Trophoblast cell (in vitro differentiated cells and primary cell): ENCODE measurements around the gene CDPF1. TPM values are rescaled to one million over a fixed set of nuclear protein-coding genes. Genes with fewer than 3 reads are reported as not detected.

Source experiments
- DNase-seq, 2 donors: peaks; one replicate each; pipeline ENCODE4 v3.0.0-alpha.2; 2016
- H2AFZ ChIP-seq: 2 replicates; pipeline ENCODE4 v1.6.1; 2013; ENCODE audit warnings: low read length, moderate library complexity, mild to moderate bottlenecking; ENCODE audit not compliant: insufficient read depth, poor library complexity
- H2AK5ac ChIP-seq: 2 replicates; pipeline ENCODE4 v1.6.1; 2013; ENCODE audit warnings: mild to moderate bottlenecking, low read length
- H2BK120ac ChIP-seq: 2 replicates; pipeline ENCODE4 v1.6.1; 2013; ENCODE audit warnings: low read length, mild to moderate bottlenecking, moderate library complexity; ENCODE audit not compliant: insufficient read depth, poor library complexity
- H2BK12ac ChIP-seq: 2 replicates; pipeline ENCODE4 v1.6.1; 2013; ENCODE audit warnings: mild to moderate bottlenecking, low read length, moderate library complexity
- H2BK5ac ChIP-seq: 2 replicates; pipeline ENCODE4 v1.6.1; 2013; ENCODE audit warnings: low read length, low read depth, moderate library complexity, mild to moderate bottlenecking; ENCODE audit not compliant: poor library complexity
- H3K14ac ChIP-seq: 2 replicates; pipeline ENCODE4 v1.6.1; 2013; ENCODE audit warnings: mild to moderate bottlenecking, low read length
- H3K18ac ChIP-seq: 2 replicates; pipeline ENCODE4 v1.6.1; 2013; ENCODE audit warnings: mild to moderate bottlenecking, low read length
- H3K23ac ChIP-seq: 2 replicates; pipeline ENCODE4 v1.6.1; 2013; ENCODE audit warnings: low read length
- H3K27ac ChIP-seq: 2 replicates; pipeline ENCODE4 v1.5.1; 2013; ENCODE audit warnings: low read depth, mild to moderate bottlenecking, inconsistent platforms, low read length, moderate library complexity
- H3K27me3 ChIP-seq: 2 replicates; pipeline ENCODE4 v1.6.1; 2013; ENCODE audit warnings: inconsistent platforms, mild to moderate bottlenecking, low read length, moderate library complexity; ENCODE audit not compliant: insufficient read depth
- H3K36me3 ChIP-seq, 2 experiments: 1 replicate in 1 of 2; 2 replicates in 1 of 2; pipeline ENCODE4 v1.6.1; 2013; ENCODE audit warnings: low read length in 2 of 2, mild to moderate bottlenecking in 2 of 2, moderate library complexity in 1 of 2; ENCODE audit not compliant: insufficient read depth in 2 of 2, control insufficient read depth in 1 of 2
- H3K4ac ChIP-seq: 2 replicates; pipeline ENCODE4 v1.6.1; 2013; ENCODE audit warnings: low read depth, mild to moderate bottlenecking, low read length, moderate library complexity
- H3K4me1 ChIP-seq, 2 experiments: 1 replicate in 1 of 2; 2 replicates in 1 of 2; pipeline ENCODE4 v1.6.1; 2013; ENCODE audit warnings: low read length in 2 of 2, mild to moderate bottlenecking in 2 of 2, moderate library complexity in 1 of 2; ENCODE audit not compliant: insufficient read depth in 2 of 2, control insufficient read depth in 1 of 2
- H3K4me2 ChIP-seq: 2 replicates; pipeline ENCODE4 v1.6.1; 2013; ENCODE audit warnings: inconsistent platforms, mild to moderate bottlenecking, low read length, moderate library complexity
- H3K4me3 ChIP-seq: 2 replicates; pipeline ENCODE4 v1.5.1; 2013; ENCODE audit warnings: mild to moderate bottlenecking, low read depth, low read length, inconsistent platforms
- H3K79me1 ChIP-seq: one replicate; pipeline ENCODE4 v1.6.1; 2013; ENCODE audit warnings: low read length
- H3K79me2 ChIP-seq: 2 replicates; pipeline ENCODE4 v1.6.1; 2013; ENCODE audit warnings: low read length, mild to moderate bottlenecking; ENCODE audit not compliant: control insufficient read depth, insufficient read depth, poor library complexity
- H3K9ac ChIP-seq: 2 replicates; pipeline ENCODE4 v1.6.1; 2013; ENCODE audit warnings: mild to moderate bottlenecking, low read length
- H3K9me3 ChIP-seq: 2 replicates; pipeline ENCODE4 v1.6.1; 2013; ENCODE audit warnings: low read depth, mild to moderate bottlenecking, control low read depth, inconsistent platforms, low read length; ENCODE audit not compliant: insufficient read depth
- H4K12ac ChIP-seq: 2 replicates; pipeline ENCODE4 v1.6.1; 2013; ENCODE audit warnings: low read depth, mild to moderate bottlenecking, low read length, moderate library complexity
- H4K8ac ChIP-seq: 2 replicates; pipeline ENCODE4 v1.6.1; 2013; ENCODE audit warnings: low read depth, mild to moderate bottlenecking, low read length, moderate library complexity
- H4K91ac ChIP-seq: one replicate; pipeline ENCODE4 v1.6.1; 2013; ENCODE audit warnings: low read depth, mild to moderate bottlenecking, low read length, moderate library complexity
- WGBS: extraction: QIAGEN DNeasy Blood & Tissue Kit; methylation state at CpG from one replicate; pipeline ENCODE4 v1.1.7; 2013; ENCODE audit warnings: missing lambda C conversion rate; ENCODE audit not compliant: insufficient read length, insufficient coverage; ENCODE audit errors: extremely low coverage; 5-methylcytosine and 5-hydroxymethylcytosine counted together
- polyA plus RNA-seq: library from polyadenylated mRNA; stranded (reverse); fragments of 200-250 nt; gene quantifications from 2 replicates; pipeline ENCODE4 v1.2.3, GENCODE V29; 2013

CDPF1 gene
- 5.5 and 5.9 TPM in 2 replicates for polyA plus RNA-seq

- peak within 1 kb of the TSS; percentile 92 for H3K4me3 ChIP-seq
- peak within 1 kb of the TSS; percentile 100 for H4K8ac ChIP-seq
- H3K79me2 ChIP-seq = peaks cover 9% of the 10 kb centered on the region
- peak within 1 kb of the TSS; percentile 100 for H4K12ac ChIP-seq
- peak within 1 kb of the TSS; percentile 93 for H3K4ac ChIP-seq
- H4K91ac ChIP-seq = peak within 1 kb of the TSS; percentile 94
- peaks cover 7 to 9% of the 10 kb centered on the region in 2 experiments for H3K4me1 ChIP-seq
- no peaks in the 10 kb centered on the region for H3K27me3 ChIP-seq
- H3K79me1 ChIP-seq = peaks cover 10% of the 10 kb centered on the region
- H3K14ac ChIP-seq = peak within 1 kb of the TSS; percentile 100
- H3K18ac ChIP-seq = peak within 1 kb of the TSS; percentile 100
- no peak within 1 kb of the TSS for H3K23ac ChIP-seq
- peak within 1 kb of the TSS; percentile 99 for H2AFZ ChIP-seq
- DNase-seq = peak; percentile 89 to 93
- H3K9me3 ChIP-seq = peaks cover 1% of the 10 kb centered on the region
- no CpG with 5 or more reads among the region's 89 CpGs for WGBS
- peak within 1 kb of the TSS; percentile 94 for H3K9ac ChIP-seq
- peak within 1 kb of the TSS; percentile 89 for H2BK120ac ChIP-seq
- peak within 1 kb of the TSS; percentile 72 for H3K27ac ChIP-seq
- no peak within 1 kb of the TSS for H2BK12ac ChIP-seq
- no peaks in the 10 kb centered on the region for H3K36me3 ChIP-seq
- H3K4me2 ChIP-seq = peak within 1 kb of the TSS; percentile 85
- peak within 1 kb of the TSS; percentile 86 for H2BK5ac ChIP-seq
- peak within 1 kb of the TSS; percentile 96 for H2AK5ac ChIP-seq
Measured at GRCh38 chr22:46250035-46250782, at the start of gene CDPF1. CDPF1 (minus strand) TSS chr22:46250293; CDS start chr22:46248284, 2,009 bp downstream.

DNA sequence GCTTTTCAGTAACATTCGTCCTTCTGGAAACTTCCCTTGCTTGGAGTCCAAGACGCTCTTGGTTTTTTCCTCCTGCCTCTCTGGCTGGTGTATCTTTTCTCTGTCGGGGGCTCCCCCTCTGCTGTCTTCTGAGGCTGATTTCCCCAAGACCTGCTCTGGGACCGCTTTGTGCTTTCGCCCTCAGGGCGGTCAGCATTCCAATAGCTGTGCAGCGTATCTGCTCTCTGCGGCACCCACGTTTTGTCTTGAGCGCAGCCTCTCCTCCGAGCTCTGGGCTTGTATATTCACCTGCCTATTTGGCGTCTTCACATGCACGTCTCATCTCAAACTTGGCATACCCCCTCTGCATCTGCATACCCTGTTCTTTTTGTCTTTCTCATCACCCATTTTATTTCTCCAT is 49.0 kb upstream of the CDPF1 start:
- Histone ChIP-seq H3K79me1 (peaks cover 10% of the 10 kb centered on the region), H4K91ac (no peak overlapping the region), H3K9ac (no peak overlapping the region), H3K4ac (no peak overlapping the region), H2AK5ac (no peak overlapping the region), H3K4me2 (no peak overlapping the region), H4K12ac (no peak overlapping the region), H3K79me2 (peaks cover 12% of the 10 kb centered on the region), H3K36me3 (peaks cover 13 to 24% of the 10 kb centered on the region in 2 experiments), H3K27me3 (no peaks in the 10 kb centered on the region), H3K9me3 (peaks cover 1% of the 10 kb centered on the region), H3K4me1 (peaks cover 6 to 10% of the 10 kb centered on the region in 2 experiments), H2BK120ac (no peak overlapping the region), H3K14ac (no peak overlapping the region), H3K23ac (no peak overlapping the region), H2BK12ac (no peak overlapping the region), H2BK5ac (no peak overlapping the region), H2AFZ (no peak overlapping the region), H3K4me3 (no peak overlapping the region), H4K8ac (no peak overlapping the region), H3K27ac (no peak overlapping the region), H3K18ac (no peak overlapping the region)
- no CpG with 5 or more reads among the region's 13 CpGs for WGBS
- no peak for DNase-seq

DNA sequence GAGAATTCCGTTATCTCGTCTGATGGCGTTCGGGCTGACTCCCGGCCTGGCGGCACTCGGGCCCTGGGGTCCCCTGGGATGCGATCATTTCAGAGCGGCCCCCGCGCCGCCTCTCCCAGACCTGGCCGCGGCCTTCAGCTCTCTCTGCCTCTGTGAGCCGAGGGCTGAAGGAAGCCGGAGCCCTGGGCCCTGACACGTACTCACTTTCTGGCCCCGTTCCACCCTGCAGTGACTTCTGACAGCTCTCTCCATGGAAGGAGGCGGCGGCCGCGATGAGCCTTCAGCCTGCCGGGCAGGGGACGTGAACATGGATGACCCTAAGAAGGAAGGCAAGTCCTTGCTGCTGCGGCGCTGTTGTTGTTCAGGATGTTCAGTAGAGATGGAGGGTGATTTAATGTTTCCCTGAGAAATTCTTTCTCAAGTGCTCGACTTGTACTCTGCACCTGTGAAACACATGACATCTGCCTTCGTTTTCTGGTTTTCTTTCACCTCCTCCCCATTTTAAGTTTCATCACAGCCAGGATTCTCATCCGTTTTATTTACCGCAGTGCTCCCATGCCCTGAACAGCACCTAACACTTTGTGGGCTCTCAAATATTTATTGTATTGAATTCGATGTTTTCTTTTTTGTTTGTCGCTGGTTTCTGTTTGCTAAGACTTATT is 47.2 kb upstream of the CDPF1 start:
- Histone ChIP-seq H3K9me3 (peaks cover 1% of the 10 kb centered on the region), H3K23ac (no peak overlapping the region), H3K4me3 (peak overlapping the region; percentile 87), H3K4me2 (peak overlapping the region; percentile 92), H2AK5ac (peak overlapping the region; percentile 29), H3K27me3 (no peaks in the 10 kb centered on the region), H3K14ac (peak overlapping the region; percentile 81), H4K8ac (peak overlapping the region; percentile 64), H3K27ac (no peak overlapping the region), H3K4me1 (peaks cover 6 to 10% of the 10 kb centered on the region in 2 experiments), H4K12ac (peak overlapping the region; percentile 72), H2BK120ac (peak overlapping the region; percentile 64), H3K18ac (peak overlapping the region; percentile 92), H4K91ac (peak overlapping the region; percentile 91), H2BK5ac (peak overlapping the region; percentile 70), H3K9ac (peak overlapping the region; percentile 78), H3K4ac (peak overlapping the region; percentile 53), H2AFZ (peak overlapping the region; percentile 83), H3K36me3 (peaks cover 12 to 31% of the 10 kb centered on the region in 2 experiments), H2BK12ac (no peak overlapping the region), H3K79me2 (peaks cover 9% of the 10 kb centered on the region), H3K79me1 (peaks cover 10% of the 10 kb centered on the region)
- DNase-seq = peak in 1 of 2 donors; percentile 9
- WGBS = no CpG with 5 or more reads among the region's 32 CpGs

DNA sequence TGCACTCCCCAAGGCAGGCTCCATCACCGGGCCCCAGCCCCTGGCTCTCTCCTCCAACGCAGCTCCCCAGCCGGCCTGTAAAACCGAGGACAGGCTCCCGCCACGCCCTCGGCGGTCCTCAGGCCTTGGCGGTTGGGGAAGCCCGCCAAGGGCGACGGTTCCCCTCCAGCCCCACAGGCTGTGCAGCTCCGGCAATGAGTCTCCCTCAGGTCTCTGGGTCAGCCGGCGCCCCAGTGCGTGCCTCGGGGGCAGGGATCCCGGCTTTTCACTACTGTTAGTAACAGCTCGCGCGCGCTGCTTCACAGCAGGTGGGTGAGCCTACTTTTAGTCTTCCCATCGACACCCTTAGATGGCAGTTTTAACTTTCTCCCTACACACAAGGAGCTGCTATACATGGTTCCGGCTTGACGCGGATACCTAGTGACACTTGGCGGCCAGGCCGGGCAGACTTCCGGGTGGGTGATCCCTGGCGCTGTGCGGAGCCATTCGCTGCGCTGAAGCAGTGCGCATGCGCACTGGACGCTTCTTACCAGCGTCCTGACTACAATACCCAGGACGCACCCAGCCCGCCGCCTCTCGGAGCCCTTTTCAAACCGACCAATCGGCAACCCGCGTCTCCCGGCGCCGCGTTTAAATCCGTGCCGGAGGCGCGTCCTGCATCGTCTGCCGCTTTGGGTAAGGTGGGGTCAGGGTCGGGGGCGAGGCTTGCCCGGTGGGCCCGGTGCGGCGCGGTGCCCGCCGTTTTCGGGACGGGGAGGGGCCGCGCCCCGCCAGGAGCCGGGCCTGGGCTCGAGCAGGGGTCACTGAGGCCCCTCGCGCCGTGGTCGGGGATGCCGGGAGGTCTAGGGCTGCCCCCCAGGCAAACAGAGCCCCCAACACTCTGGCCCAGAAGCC is 46.4 kb upstream of the CDPF1 start, which contains the start of gene GTSE1:
Gene GTSE1 (plus strand): TSS at position 614 of the 894 bp plus-strand sequence. CDS start 531 bp downstream, outside the sequence.
- H3K36me3 ChIP-seq = peaks cover 9 to 35% of the 10 kb centered on the region in 2 experiments
- peak within 1 kb of the TSS; percentile 78 for H3K9ac ChIP-seq
- no peaks in the 10 kb centered on the region for H3K27me3 ChIP-seq
- peak within 1 kb of the TSS; percentile 70 for H2BK5ac ChIP-seq
- H3K23ac ChIP-seq = no peak within 1 kb of the TSS
- peak within 1 kb of the TSS; percentile 92 for H3K18ac ChIP-seq
- peaks cover 10% of the 10 kb centered on the region for H3K79me1 ChIP-seq
- H2AFZ ChIP-seq = peak within 1 kb of the TSS; percentile 86
- H3K14ac ChIP-seq = peak within 1 kb of the TSS; percentile 81
- WGBS = no CpG with 5 or more reads among the region's 76 CpGs
- H2BK120ac ChIP-seq = peak within 1 kb of the TSS; percentile 64
- peak within 1 kb of the TSS; percentile 46 for H3K27ac ChIP-seq
- no peak within 1 kb of the TSS for H2BK12ac ChIP-seq
- peaks cover 6 to 10% of the 10 kb centered on the region in 2 experiments for H3K4me1 ChIP-seq
- H3K4me3 ChIP-seq = peak within 1 kb of the TSS; percentile 87
- peak within 1 kb of the TSS; percentile 90 for H4K12ac ChIP-seq
- peak within 1 kb of the TSS; percentile 93 for H4K8ac ChIP-seq
- H3K79me2 ChIP-seq = peaks cover 9% of the 10 kb centered on the region
- H3K4ac ChIP-seq = peak within 1 kb of the TSS; percentile 53
- peak; percentile 97 to 99 for DNase-seq
- H4K91ac ChIP-seq = peak within 1 kb of the TSS; percentile 91
- H3K4me2 ChIP-seq = peak within 1 kb of the TSS; percentile 92
- peak within 1 kb of the TSS; percentile 29 for H2AK5ac ChIP-seq
- H3K9me3 ChIP-seq = peaks cover 1% of the 10 kb centered on the region
